ENCODE data around the gene OSCP1. TPM values are rescaled to one million over a fixed set of nuclear protein-coding genes. Genes with fewer than 3 reads are reported as not detected.

OSCP1 gene
- polyA plus RNA-seq, 1 donor = 6.5 TPM

DNA sequence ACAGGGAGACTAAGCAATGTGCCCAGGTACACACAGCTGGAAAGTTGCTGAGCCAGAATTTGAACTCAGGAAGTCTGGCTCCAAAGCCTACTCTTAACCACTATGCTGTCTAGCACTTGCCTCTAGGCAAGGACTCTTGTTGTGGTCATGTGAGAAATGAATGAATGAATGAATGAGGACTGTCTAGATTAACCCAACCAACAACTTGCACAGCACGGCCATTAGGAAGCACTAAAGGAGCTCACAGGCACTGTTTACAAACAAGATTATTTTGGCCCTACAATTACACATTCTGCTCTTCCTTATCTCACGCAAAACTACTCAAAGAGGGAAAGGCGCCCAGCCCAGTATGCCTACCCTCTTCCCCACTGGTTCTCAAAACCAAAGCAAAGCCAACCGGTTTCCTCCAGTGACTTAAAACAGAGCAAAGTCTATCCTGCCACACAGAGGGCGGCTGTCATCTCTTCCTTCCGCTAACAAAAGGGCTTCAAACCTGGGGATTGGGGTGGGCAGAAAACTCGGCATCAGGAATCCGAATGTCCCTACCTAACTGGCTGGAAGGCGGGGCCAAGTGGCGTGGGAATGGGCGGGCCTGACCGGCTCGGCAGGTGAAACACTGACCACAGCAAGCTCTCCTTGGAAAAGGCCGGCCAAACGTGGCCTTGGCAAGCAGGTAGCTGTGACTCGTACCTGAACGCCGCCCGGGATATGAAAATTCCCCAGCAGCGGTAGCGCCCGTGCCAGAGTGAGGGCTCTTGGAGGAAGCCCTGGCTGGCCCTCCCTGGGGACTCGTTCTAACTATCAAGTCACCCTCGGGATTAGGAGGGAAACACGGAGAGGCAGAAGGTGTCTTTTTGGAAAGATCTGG is 65.5 kb downstream of the OSCP1 start:
- DNase-seq = peak; percentile 68 to 89
- Histone ChIP-seq H3K27me3 (ENCODE audit: control insufficient read depth, insufficient read depth, low read length) (no peaks in the 10 kb centered on the region), H3K27ac (ENCODE audit: low read length) (peak overlapping the region; percentile 90), H3K4me1 (ENCODE audit: control insufficient read depth, insufficient read depth, low read length) (peaks cover 40% of the 10 kb centered on the region), H3K36me3 (ENCODE audit: control insufficient read depth, insufficient read depth, low read length) (no peaks in the 10 kb centered on the region), H3K4me3 (ENCODE audit: low read length) (peak overlapping the region; percentile 72), H3K9me3 (ENCODE audit: control insufficient read depth, low read depth, low read length) (no peaks in the 10 kb centered on the region)
- WGBS (ENCODE audit: insufficient coverage, low lambda C conversion rate) = no CpG with 5 or more reads among the region's 25 CpGs

DNA sequence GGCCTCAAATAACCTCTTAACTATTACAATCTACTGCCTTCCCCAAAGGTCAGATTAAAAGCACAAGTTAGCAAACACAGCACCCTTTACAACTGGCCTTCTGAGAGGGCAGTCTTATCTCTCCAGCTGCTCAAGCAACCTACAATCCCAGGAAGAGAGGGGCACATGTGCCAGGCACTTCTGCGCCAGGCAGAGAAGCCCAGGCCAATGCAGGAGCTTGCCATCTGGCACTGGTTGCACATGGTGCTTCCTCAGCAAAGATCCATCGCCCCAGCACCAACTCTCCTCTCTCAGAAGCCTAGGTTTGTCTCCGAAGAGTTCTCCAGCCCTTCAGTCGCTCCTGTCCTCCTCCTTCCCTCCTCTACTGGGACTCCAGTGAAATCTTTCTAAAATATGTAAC is 67.0 kb downstream of the OSCP1 start:
- Histone ChIP-seq H3K27ac (ENCODE audit: low read length) (no peak overlapping the region), H3K4me1 (ENCODE audit: control insufficient read depth, insufficient read depth, low read length) (peaks cover 43% of the 10 kb centered on the region), H3K36me3 (ENCODE audit: control insufficient read depth, insufficient read depth, low read length) (no peaks in the 10 kb centered on the region), H3K9me3 (ENCODE audit: control insufficient read depth, low read depth, low read length) (no peaks in the 10 kb centered on the region), H3K4me3 (ENCODE audit: low read length) (no peak overlapping the region), H3K27me3 (ENCODE audit: control insufficient read depth, insufficient read depth, low read length) (no peaks in the 10 kb centered on the region)
- no peak for DNase-seq
- WGBS (ENCODE audit: insufficient coverage, low lambda C conversion rate) = no CpG with 5 or more reads among the region's 4 CpGs

DNA sequence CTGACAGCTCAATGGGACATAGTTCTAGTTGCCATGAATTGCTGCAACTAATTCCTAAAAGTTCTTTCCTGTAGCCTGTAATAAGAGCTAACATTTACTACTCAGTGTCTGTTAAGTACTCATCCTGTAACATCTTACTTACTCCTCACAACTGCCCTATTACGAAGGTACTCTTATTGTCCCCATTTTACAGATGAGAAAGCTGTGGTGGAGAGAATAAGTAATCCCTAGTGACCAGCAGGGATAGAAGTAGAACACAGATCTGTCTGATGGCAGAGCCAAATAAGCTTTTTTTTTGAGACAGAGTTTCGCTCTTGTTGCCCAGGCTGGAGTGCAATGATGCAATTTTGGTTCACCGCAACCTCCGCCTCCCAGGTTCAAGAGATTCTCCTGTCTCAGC is 67.6 kb downstream of the OSCP1 start:
- no peak for DNase-seq
- no peaks in the 10 kb centered on the region for H3K27me3 ChIP-seq (ENCODE audit: control insufficient read depth, insufficient read depth, low read length)
- WGBS (ENCODE audit: insufficient coverage, low lambda C conversion rate) = no CpG with 5 or more reads among the region's 4 CpGs
- H3K27ac ChIP-seq (ENCODE audit: low read length) = no peak overlapping the region
- no peaks in the 10 kb centered on the region for H3K9me3 ChIP-seq (ENCODE audit: control insufficient read depth, low read depth, low read length)
- no peak overlapping the region for H3K4me3 ChIP-seq (ENCODE audit: low read length)
- no peaks in the 10 kb centered on the region for H3K36me3 ChIP-seq (ENCODE audit: control insufficient read depth, insufficient read depth, low read length)
- peaks cover 37% of the 10 kb centered on the region for H3K4me1 ChIP-seq (ENCODE audit: control insufficient read depth, insufficient read depth, low read length)

DNA sequence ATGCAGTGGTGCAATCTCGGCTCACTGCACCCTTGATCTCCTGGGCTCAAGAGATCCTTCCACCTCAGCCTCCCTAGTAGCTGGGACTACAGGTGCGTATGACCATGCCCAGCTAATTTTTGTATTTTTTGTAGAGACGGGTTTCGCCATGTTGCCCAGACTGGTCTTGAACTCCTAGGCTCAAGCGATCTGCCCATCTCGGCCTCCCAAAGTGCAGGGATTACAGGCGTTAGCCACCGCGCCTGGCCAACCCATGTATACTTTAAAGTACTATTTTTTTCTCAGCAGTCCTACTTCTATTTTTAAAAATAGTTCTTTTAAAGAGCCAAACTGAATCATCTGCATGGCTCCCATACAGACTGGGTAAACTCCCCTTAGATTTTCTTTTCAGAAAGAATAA is 68.0 kb downstream of the OSCP1 start:
- H3K27ac ChIP-seq (ENCODE audit: low read length) = no peak overlapping the region
- no peaks in the 10 kb centered on the region for H3K9me3 ChIP-seq (ENCODE audit: control insufficient read depth, low read depth, low read length)
- peaks cover 33% of the 10 kb centered on the region for H3K4me1 ChIP-seq (ENCODE audit: control insufficient read depth, insufficient read depth, low read length)
- DNase-seq = no peak
- WGBS (ENCODE audit: insufficient coverage, low lambda C conversion rate) = 97% methylated on average over 5 of the region's 9 CpGs
- no peaks in the 10 kb centered on the region for H3K36me3 ChIP-seq (ENCODE audit: control insufficient read depth, insufficient read depth, low read length)
- no peak overlapping the region for H3K4me3 ChIP-seq (ENCODE audit: low read length)
- no peaks in the 10 kb centered on the region for H3K27me3 ChIP-seq (ENCODE audit: control insufficient read depth, insufficient read depth, low read length)

DNA sequence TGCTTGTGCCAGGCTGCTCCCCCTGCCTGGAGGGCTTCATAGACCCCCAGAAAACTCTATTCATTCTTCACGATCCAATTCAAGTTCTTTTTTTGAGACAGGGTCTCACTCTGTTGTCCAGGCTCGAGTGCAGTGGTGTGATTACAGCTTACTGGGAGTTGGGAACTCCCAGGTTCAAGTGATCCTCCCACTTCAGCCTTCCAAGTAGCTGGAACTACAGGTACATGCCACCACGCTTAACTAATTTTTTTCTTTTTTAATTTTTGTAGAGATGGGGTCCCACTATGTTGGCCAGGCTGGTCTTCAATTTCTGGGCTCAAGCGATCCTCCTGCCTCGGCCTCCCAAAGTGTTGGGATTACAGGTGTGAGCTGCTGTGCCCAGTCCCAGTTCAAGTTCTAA is 68.8 kb downstream of the OSCP1 start:
- H3K4me3 ChIP-seq (ENCODE audit: low read length) = no peak overlapping the region
- no peaks in the 10 kb centered on the region for H3K27me3 ChIP-seq (ENCODE audit: control insufficient read depth, insufficient read depth, low read length)
- no peak overlapping the region for H3K27ac ChIP-seq (ENCODE audit: low read length)

DNA sequence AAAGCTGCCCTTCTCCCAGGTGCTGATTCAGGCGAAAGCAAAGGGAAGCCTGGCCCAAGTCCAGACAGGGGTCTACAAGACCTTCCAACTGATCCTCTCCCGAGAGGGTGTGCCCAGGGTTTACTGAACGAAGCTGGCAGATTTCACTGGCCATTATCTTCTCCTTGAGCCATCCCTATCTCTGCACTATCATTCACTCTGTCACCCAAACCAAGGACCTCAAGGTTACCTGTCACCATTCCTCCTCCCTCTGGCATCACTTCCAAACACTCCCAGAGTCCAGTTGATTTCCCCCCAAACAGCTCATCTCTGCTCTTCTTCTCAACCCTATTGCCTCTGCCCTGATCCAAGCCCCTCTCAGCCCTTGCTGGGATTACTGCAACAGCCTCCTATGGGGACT is 69.5 kb downstream of the OSCP1 start:
- no peak for DNase-seq
- no peaks in the 10 kb centered on the region for H3K27me3 ChIP-seq (ENCODE audit: control insufficient read depth, insufficient read depth, low read length)
- H3K4me3 ChIP-seq (ENCODE audit: low read length) = no peak overlapping the region
- H3K36me3 ChIP-seq (ENCODE audit: control insufficient read depth, insufficient read depth, low read length) = peaks cover 2% of the 10 kb centered on the region
- H3K4me1 ChIP-seq (ENCODE audit: control insufficient read depth, insufficient read depth, low read length) = peaks cover 29% of the 10 kb centered on the region
- H3K9me3 ChIP-seq (ENCODE audit: control insufficient read depth, low read depth, low read length) = no peaks in the 10 kb centered on the region
- peak overlapping the region; percentile 68 for H3K27ac ChIP-seq (ENCODE audit: low read length)
- WGBS (ENCODE audit: insufficient coverage, low lambda C conversion rate) = no CpG with 5 or more reads among the region's 3 CpGs

More for the DNA sequence above, 68.8 kb downstream of the OSCP1 start:
- no CpG with 5 or more reads among the region's 5 CpGs for WGBS (ENCODE audit: insufficient coverage, low lambda C conversion rate)
- no peak for DNase-seq
- H3K4me1 ChIP-seq (ENCODE audit: control insufficient read depth, insufficient read depth, low read length) = peaks cover 26% of the 10 kb centered on the region
- H3K36me3 ChIP-seq (ENCODE audit: control insufficient read depth, insufficient read depth, low read length) = no peaks in the 10 kb centered on the region
- no peaks in the 10 kb centered on the region for H3K9me3 ChIP-seq (ENCODE audit: control insufficient read depth, low read depth, low read length)

DNA sequence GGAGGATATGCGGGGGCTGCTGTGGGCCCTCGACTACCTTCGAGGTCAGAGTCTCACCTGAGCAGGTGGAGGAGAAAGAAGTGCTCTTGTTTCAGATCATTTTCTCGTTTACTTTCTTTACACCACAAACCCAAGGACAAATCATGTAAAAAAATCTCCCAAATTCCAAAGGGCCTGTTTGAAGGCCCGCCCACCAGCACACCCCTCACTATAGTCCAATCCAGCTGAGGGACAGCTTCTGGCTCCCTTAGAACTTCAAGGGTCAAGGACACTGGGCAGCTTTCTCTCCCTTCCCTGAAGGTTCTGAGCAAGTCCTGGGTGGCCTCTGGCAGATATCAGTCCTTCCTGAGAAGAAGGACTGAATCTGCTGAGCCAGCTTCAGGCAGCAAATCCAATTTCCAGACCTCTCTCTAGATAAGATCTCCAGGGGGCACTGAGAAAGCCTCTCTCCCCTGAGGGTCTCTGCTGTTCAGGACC is 70.1 kb downstream of the OSCP1 start:
- H3K36me3 ChIP-seq (ENCODE audit: control insufficient read depth, insufficient read depth, low read length) = peaks cover 2% of the 10 kb centered on the region
- no peak overlapping the region for H3K4me3 ChIP-seq (ENCODE audit: low read length)
- H3K27ac ChIP-seq (ENCODE audit: low read length) = peak overlapping the region; percentile 68
- no CpG with 5 or more reads among the region's 5 CpGs for WGBS (ENCODE audit: insufficient coverage, low lambda C conversion rate)
- no peaks in the 10 kb centered on the region for H3K9me3 ChIP-seq (ENCODE audit: control insufficient read depth, low read depth, low read length)
- peak in 1 of 2 donors; percentile 59 for DNase-seq
- peaks cover 34% of the 10 kb centered on the region for H3K4me1 ChIP-seq (ENCODE audit: control insufficient read depth, insufficient read depth, low read length)
- no peaks in the 10 kb centered on the region for H3K27me3 ChIP-seq (ENCODE audit: control insufficient read depth, insufficient read depth, low read length)

DNA sequence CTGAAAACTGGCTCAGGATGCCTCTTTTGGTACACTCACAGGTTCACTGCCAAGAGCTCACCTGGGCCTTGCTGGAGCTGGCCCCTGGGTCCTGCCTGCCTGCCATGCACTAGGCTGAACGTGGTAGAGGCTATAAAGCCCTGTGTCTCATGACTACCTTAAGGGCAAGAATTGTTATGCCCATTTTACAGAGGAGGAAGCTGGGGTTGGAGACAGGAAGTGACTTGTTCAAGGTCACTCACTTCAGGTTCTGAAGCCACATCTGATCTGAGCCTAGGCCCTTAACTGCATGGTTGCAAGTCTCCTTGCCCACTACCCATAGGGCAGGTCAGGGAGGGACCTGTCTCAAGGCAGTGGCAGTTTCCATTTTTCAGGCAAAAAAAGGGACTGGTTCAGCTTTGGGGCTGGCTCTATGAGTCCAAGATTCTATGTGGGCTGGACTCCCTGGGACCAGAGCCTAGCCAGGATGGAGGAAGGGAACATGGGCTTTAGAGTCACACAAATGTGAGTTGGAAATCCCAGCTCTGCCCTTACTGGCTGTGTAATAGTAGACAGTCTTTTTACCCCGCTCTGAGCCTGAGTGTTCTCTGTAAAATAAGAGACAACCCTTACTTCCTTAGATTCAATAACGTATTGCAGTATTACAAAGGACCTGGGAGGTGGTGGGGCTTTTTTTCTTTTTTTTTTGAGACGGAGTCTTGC is 72.3 kb downstream of the OSCP1 start:
- WGBS (ENCODE audit: insufficient coverage, low lambda C conversion rate) = 80% methylated on average over 1 of the region's 4 CpGs
- Histone ChIP-seq H3K36me3 (ENCODE audit: control insufficient read depth, insufficient read depth, low read length) (peaks cover 2% of the 10 kb centered on the region), H3K27ac (ENCODE audit: low read length) (no peak overlapping the region)

DNA sequence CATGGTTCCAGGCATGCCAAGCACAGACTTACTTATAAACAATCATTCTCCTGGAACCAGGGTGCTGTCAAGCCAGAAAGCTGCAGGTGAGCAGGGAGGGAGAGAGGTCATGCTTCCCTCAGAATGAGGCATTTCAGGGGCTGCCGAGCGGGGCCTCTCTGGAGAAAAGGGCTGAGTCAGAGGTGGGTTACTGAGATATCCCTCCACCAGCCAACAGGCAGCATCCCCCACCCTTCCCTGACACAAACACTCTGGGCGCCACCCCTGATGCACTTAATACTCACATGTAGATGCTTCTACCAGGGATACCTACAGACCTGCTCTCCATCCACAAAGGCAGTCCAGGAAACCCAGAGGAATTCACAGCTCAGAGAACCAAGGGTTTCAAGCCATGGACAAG is 77.6 kb downstream of the OSCP1 start:
- Histone ChIP-seq H3K4me1 (ENCODE audit: control insufficient read depth, insufficient read depth, low read length) (peaks cover 57% of the 10 kb centered on the region), H3K27ac (ENCODE audit: low read length) (peak overlapping the region; percentile 98)
- WGBS (ENCODE audit: insufficient coverage, low lambda C conversion rate) = no CpG with 5 or more reads among the region's 3 CpGs

More for the DNA sequence above, 72.3 kb downstream of the OSCP1 start:
- Histone ChIP-seq H3K4me1 (ENCODE audit: control insufficient read depth, insufficient read depth, low read length) (peaks cover 45% of the 10 kb centered on the region), H3K9me3 (ENCODE audit: control insufficient read depth, low read depth, low read length) (no peaks in the 10 kb centered on the region), H3K27me3 (ENCODE audit: control insufficient read depth, insufficient read depth, low read length) (no peaks in the 10 kb centered on the region), H3K4me3 (ENCODE audit: low read length) (no peak overlapping the region)
- no peak for DNase-seq

DNA sequence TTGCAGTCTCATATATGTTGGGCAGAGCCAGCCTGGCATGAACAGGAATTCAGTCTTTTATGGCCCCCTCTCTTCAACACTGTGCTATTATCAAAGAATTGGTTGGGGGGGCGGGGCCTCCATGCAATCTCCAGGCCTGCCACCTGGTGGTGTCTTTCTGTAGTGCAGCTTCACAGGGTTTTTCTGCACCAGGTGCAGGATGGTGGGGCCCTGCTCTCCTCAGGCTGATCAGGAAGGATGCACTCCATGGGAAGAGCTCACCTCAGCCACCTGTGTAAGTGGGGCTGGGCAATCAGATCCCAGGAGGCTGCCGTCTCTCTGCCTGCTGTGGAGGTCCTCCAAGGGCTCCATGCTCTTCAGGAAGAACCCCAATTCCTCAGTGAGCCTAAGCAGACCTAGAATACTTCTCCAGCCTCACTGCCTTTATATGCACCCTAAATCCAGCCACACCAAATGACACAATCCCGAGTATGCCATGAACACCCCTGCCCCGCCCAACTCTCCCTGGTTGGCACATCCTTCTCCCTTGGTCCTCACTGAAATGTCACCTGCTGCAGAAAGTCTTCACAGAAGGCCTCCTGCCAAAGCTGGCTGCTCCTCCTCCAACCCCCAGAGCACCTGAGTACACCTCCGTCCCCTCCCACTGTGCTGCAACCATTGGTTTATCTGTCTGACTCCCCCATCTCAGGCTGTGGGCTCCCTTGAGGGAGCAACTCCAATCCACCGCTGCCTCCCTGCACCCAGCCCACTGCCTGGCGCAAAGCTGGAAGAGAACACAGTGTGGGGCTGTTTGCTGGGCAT is 81.0 kb downstream of the OSCP1 start:
- Histone ChIP-seq H3K36me3 (ENCODE audit: control insufficient read depth, insufficient read depth, low read length) (peaks cover 27% of the 10 kb centered on the region), H3K9me3 (ENCODE audit: control insufficient read depth, low read depth, low read length) (no peaks in the 10 kb centered on the region), H3K4me3 (ENCODE audit: low read length) (no peak overlapping the region), H3K27ac (ENCODE audit: low read length) (peak overlapping the region; percentile 5), H3K4me1 (ENCODE audit: control insufficient read depth, insufficient read depth, low read length) (peaks cover 44% of the 10 kb centered on the region), H3K27me3 (ENCODE audit: control insufficient read depth, insufficient read depth, low read length) (no peaks in the 10 kb centered on the region)
- DNase-seq = peak; percentile 64 to 83
- no CpG with 5 or more reads among the region's 7 CpGs for WGBS (ENCODE audit: insufficient coverage, low lambda C conversion rate)

More for the DNA sequence above, 77.6 kb downstream of the OSCP1 start:
- Histone ChIP-seq H3K27me3 (ENCODE audit: control insufficient read depth, insufficient read depth, low read length) (no peaks in the 10 kb centered on the region), H3K36me3 (ENCODE audit: control insufficient read depth, insufficient read depth, low read length) (peaks cover 9% of the 10 kb centered on the region), H3K4me3 (ENCODE audit: low read length) (no peak overlapping the region), H3K9me3 (ENCODE audit: control insufficient read depth, low read depth, low read length) (no peaks in the 10 kb centered on the region)
- DNase-seq = no peak
